NOMO-1 treated with DMSO at 0.1 percent for 48 hours (cell line): ENCODE data around the gene KLHDC7A.

Experiments used
- DNase-seq: peaks from one replicate; lab custom pipeline; 2025; ENCODE audit not compliant: unreplicated experiment; lab: John Stamatoyannopoulos, UW

Gene KLHDC7A

DNA sequence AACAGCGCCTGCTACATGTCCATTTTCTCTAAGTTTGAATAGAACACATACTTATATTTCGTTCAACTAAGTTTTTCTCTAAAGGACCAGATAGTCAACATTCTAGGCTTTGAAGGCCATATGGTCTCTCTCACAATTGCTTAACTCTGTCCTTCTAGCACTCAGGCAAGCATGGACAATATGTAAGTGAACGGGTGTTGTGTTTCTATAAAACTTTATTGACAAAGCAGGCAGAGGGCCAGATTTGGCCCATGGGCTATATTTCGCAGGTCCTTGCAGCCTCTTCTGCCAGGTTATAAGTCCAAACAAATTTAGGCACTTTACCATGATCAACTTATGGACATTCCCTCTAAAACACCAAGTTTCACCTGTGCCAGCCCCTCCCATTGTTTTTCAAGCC is 21.1 kb downstream of the KLHDC7A start:
- DNase-seq = no peak

DNA sequence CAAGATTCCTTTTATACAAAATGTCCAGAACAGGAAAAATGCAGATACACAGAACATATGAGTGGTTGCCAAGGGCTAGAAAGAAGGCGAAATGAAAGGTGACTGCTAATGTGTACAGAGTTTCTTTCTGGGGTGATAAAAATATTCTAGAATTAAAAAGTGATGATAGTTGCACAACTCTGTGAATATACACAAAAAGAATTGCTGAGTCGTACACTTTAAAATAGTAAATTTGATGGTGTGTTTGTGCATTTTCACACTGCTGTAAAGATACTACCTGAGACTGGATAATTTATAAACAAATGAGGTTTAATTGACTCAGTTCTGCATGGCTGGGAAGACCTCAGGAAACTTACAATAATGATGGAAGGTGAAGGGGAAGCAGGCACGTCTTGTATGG is 23.9 kb downstream of the KLHDC7A start:
- no peak for DNase-seq

DNA sequence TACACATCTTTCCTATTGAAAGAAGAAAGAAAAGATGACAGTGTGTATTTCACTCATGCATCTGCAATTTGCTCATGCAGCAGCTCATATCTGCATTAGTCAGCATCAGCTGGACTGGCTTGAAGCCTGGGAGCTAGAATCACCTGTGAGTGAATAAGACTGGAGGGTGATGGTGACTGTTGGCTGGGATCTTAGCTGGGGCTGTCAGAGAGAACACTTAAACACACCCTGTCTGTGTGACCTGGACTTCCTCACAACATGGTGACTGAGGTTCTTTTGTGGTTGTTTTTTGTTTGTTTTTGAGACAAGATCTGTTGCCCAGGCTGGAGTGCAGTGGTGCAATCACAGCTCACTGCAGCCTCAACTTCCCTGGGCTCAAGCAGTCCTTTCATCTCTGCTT is 24.9 kb downstream of the KLHDC7A start:
- no peak for DNase-seq

DNA sequence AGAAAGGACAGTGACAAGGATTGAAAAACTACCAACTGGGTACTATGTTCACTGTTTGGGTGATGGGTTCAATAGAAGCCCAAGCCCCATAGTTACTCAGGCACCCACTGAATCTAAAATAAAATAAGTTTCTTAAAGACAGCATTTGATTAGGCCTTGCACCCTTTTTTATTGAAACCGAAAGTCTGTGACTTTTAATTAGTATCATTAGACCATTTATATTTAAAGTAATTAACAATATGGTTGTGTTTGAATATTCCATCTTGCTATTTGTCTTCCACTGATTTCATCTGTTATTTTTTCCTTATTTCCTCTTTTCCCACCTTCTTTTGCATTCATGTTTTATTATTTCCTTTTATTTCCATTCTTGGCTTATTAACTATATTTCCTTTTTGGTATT is 27.4 kb downstream of the KLHDC7A start:
- no peak for DNase-seq

DNA sequence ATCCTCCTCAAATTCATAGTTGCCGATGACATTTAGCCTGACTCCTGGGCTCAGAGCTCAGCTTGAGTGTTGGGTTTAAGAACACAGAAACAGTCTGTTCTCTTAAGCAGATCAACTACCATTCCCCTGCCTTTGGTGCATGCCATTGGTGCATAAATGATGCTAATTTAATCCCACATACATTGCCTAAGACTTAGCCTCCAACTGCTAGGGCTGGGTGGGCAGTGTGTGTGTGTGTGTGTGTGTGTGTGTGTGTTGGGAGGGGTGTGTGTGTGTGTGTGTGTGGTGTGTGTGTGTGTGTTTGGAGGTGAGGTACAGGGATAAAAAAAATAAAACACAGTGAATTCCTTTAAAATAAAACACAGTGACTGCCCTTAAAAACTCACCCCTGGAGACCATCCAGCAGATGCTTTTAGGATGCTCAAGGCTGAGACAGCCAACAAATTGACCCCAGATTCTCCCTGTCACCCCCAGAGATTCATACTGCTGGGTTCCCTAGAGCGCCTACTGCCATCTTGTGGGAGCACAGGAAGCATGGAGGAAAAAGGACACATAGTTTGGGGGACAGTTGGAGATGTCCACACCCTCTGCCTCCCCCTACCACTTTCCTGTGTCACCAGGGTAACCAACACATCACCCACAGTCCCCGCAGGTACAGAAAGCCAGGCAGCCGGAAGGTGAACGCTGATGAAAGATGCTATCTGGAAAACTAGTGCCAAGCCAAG is 30.6 kb downstream of the KLHDC7A start:
- no peak for DNase-seq

DNA sequence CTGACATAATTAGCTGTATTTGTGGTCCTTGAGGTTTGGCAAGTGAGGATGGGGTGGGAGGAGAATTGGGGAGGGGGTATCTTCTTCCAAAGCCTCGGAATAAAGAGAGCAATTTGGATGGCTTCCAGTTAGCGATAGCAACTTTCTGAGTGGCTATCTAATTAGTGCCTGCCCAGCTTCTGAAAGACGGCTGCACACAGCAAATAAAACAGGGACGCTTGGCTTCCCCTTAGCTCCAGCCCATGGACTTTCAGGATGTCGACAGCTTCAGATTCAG is 31.1 kb downstream of the KLHDC7A start:
- DNase-seq = no peak

DNA sequence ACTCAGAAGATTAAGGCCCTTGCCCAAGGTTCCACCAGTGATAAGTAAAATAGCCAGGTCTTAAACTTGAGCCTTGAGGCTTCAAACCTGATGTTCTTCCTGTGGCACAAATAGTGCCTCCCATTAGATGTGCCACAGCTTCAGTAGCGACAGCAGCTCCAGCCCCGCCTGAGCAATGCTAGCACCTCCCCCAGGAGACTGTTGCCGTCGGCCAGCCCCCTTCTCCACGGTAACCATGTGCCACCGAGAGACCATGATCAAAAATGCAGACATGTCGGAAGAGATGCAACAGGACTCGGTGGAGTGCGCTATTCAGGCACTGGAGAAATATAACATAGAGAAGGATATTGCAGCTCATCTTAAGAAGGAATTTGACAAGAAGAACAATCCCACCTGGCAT is 32.2 kb downstream of the KLHDC7A start:
- DNase-seq = no peak

DNA sequence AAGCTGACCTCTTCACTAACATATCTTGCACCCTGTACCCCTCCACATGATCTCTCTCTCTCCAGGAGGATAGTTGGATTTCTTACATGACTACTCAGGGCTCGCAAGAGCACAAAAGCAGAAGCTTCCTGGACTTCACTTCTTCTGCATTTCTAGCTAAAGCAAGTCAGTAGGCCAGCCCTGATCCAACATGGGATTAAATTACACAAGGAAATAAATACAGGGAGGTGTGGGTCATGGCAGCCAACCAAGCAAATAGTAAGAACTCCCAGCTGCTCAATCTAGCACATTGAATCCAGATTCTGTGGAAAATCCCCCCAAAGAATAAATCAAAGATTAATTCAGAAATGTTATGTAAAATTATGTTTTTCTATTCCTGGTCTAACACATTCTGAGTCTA is 33.3 kb downstream of the KLHDC7A start:
- no peak for DNase-seq

DNA sequence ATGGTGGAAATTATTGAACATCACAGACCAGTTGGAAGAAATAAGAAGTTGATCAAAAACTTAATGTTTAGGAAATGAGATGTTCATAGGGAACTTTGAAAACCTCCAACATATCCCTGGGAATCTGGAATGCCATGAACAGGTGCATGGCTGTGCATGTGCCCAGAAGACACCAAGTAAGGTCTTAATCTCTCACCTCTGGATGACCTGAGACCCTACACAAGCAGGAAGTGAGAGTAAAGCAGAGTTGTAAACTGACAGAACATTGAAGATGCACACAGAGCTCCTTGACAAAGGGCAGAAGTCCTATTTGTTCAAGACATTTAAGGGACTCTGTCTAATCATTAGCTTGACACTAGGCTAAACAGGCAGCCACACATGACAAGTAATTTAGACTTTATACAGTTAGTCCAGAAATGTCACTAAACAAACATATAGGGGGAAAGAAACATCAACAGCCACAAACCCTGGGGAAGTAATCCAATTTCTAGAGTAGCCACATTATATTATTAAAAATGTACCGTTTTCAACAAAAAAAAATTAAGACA is 34.5 kb downstream of the KLHDC7A start:
- DNase-seq = no peak

DNA sequence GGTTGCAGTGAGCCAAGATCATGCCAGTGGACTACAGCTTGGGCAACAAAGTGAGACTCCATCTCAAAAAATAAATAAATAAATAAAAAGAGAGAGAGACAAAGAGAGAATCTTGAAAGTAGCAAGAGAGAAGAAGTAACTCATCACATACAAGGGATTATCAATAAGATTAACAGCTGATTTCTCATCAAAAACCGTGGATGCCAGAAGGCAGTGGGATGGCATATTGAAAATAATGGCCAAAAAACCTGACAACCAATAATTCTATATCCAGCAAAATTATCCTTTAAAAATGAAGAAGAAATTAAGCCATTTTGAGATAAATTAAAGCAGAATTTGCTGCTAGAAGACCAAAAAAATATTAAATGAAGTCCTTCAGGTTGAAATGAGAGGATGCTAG is 35.7 kb downstream of the KLHDC7A start:
- DNase-seq = no peak

DNA sequence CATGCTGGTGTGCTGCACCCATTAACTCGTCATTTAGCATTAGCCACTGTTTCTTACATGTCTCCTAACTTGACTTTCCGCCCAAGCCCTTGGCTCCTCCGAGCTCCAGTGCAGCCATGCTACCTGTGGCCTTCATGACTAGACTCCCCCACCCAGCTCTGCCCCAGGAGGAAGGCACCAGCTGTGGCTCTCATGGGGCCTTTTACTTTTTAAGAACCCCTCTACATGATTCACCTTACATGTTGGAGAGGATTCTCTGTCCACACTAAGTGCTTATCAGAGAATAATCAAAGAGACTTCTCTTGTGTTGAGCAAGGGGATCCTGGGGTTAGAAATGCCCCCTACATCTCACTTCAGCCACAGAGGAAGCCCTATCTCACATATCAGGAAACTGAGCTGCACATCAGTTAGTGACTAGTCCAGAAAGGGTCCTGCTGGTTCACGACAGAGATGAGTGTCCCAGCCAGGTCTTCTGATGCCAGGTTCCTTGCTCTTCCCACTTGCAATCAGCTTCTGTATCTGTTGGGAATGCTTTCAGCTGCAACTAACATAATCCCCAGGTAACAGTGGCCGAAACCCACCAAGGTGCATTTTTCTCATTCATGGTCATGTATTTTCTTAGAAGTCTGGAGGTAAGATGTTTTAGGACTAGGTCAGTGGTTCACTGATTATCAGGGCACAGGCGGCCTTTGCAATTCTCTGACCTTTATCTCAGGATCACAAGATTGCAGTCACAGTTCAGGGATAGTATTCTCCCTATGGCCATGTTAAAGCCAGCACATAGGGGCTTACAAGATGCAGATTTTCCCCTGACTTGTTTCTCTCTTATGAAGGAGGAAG is 45.9 kb downstream of the KLHDC7A start:
- DNase-seq = no peak

DNA sequence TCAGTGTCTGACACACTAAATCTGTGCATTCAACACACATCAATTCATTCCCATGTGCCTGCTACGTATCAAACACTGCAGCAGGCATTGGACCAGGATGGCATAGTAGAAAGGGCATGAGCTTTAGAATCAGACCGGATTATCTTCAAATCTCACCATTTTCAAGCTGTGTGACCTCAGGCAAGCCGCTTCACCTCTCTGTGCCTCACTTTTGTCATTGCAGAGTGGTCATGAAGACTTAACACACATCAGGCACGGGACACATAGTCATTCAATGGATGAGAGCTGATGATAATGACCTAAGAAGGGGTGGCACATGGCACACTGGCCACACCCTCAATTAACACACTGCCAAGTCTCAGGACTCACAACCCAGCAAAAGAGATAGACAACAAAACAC is 46.8 kb downstream of the KLHDC7A start:
- DNase-seq = no peak

DNA sequence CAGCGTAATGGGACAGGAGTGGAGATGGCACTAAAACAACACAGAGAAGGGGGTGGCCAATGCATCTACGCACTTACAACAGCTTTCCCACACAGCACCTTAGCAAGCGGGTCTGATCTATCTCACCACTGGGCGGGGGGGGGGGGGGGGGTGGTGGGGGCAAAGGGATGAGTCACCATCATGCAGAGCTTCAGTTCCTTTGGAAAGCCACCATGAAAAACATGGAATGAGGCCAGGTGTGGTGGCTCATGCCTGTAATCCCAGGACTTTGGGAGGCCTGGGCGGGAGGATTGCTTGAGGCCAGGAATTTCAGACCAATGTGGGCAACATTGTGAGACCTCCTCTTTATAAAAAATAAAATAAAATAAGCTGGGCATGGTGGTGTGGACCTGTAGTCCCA is 47.2 kb downstream of the KLHDC7A start:
- DNase-seq = no peak

DNA sequence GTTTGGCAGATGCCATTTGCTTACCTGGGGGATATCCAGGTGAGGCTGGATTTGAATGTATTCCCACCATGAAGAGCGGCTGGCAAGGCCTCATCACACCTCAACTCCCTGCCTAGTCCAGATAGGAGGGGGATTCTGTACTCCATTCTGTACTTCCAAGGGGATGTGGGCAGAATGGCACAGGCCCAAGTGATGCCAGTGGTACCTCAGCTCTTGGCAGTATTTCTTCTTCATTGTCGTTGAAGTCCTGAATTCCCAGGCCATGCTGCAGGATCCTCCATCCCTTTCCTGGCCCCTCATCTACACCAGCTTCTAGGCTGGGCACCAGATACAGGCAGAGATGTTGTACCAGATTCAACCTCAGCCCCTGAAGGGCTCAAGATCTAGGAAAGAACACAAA is 47.9 kb downstream of the KLHDC7A start:
- DNase-seq = no peak

DNA sequence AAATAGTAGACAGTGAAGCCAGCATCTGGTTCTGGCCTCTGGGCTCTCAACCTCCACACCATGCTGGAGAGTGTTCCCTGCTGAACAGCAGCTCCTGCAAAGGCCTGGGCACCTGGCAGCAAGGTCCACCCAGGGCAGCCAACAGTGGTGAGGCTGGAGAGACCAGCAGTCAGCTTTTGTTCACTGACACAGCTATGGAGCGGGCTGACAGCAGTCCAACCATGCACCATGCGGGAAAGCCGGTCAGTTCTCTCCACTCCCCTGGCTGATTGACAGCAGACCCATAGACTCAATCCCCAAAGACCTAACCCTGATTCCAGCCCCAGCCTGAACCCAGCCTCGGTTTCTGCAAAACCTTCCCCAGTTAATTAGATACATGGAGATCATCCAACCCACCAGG is 49.0 kb downstream of the KLHDC7A start:
- no peak for DNase-seq

DNA sequence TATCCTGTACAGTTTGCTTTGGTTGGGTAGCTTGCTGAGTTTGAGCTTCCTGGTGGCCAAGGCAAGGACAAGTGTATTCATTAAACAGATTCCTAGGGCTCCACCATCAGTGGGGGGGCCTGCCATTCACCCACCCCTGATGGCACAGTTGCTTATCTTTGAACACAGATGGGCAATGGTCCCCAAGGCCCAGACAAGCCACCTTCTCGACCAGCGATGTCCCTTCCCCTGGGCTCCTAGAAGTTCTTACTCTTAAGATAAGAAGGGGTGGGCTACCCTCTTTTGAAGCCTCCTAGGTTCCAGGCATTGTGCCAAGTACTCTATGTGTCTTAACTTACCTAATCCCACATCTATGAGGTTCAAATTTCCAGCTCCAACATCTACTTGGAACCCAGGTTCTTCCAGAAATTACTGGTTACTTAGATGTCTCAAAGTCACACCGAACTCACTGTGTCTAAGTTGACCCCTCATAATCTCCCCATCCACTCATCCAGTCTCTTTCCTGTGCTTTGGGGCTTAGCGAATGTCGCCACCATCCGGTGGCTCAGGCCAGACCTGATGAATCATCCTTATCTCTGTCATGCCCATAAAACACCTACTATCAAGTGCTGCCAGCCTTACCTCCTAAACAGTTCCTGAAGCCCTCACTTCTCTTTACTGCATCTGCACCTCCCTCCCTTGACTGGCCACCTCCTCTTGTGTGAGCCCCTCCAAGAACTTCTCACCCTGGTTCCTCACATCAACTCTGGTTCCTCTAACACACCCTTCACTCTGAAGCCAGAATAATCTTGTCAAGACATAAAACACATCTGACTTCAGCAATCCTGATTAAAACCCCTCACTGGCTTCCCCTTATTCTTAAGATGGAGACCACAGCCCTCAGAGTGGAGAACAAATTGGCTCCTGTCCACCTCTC is 50.1 kb downstream of the KLHDC7A start:
- DNase-seq = peak; percentile 16

DNA sequence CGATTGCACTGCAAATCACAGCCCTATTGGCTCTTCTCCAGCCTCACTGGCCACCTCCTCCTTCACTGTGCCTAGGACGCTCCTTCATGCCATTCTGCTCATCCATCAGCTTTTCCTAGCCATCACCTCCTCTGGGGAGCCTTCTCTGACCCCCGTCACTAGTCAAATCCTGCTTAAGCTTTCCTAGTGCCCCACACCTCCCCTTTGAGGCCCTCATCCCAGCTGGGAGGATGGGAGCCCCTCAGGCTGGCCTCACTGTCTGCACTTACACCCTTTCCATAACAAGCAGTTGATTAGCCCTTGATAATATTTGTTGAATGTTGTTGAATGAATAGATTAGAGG is 50.7 kb downstream of the KLHDC7A start:
- no peak for DNase-seq

DNA sequence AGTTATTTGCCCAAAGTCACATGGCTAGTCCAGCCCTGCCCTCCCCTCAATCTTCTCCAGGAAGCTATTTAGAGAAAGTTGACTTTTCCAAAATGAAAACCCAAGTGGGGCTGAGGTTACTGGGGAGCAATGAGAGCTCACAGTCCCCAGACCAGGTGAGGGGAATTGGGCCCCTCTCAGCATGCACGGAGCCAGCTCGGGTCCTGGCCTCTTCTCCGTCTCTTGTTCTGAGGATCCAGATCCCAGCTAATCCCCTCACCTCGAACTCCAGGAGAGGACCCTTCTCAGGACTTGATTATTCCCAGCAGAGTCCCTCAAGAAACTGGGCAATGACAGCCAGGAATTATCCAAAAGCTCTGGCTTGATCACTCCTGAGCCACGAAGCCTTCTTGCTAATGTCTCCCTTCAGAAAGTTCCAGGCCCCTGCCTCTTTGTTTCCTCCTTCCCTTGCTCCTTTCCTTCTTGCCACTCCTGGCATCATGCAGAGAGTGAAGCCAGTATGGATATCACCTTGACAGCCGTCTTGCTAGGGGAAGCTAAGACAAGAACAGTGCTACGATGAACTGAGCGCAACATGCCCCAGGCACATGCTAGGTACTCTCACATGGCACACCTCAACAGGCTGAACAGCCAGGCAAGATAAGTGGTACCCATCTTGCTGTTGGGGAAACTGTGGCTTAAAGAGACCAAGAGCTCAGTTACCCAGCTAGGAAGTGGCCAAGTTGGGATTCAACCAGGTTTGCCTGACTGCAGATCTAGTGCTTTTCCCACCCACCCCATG is 51.9 kb downstream of the KLHDC7A start:
- DNase-seq = no peak

DNA sequence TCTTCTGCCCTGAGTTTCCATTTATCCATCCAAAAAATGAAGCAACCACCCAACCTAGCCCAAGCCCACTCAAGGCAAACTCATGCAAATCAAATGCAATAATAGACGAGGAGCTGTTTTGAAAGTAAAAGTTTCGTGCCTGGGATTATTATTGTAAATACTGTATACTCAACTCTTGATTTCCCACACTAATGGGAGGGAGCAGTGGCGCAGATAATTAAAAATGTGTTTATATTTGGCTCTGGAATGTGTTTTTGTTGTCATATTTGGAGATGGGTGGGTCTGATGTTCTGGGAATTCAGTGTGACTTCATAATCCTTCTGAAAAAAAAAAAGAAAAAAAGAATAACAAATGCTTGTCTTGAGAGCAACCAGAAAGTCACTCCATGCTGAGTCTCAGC is 52.5 kb downstream of the KLHDC7A start:
- DNase-seq = no peak

DNA sequence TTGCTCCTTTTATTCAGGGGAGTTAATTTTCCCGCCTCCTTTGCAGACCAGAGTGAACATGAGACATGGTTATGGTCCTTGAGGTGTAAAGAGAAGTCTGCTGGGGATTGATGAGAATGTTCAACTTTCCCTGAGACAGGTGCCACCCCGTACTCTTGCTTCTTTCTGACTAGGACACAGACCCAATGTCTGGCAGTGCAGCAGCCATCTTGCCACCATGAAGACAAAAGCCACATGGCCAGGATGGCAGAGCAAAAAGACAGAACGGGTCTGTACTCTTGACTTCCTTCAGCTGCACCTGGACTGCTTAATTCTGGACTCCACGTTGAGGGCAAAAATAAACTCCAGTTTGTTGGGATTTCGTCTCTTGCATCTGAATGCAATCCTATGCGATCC is 54.1 kb downstream of the KLHDC7A start:
- DNase-seq = no peak
